Effector CD8-positive, alpha-beta T cell (primary cell): Measurements from ENCODE around the gene GDA.
"Not testable (repeated sequence)": the region's sequence is repeated elsewhere in the genome, so short reads cannot be mapped to it uniquely, and the experiment has no call there.

Experiments used
- DNase-seq: peaks from one replicate; lab custom pipeline; 2025; lab: John Stamatoyannopoulos, UW

The GDA gene

GRCh38 chr9:72205513-72205912 lies 56.3 kb downstream of the GDA start:
- no peak for DNase-seq

DNA sequence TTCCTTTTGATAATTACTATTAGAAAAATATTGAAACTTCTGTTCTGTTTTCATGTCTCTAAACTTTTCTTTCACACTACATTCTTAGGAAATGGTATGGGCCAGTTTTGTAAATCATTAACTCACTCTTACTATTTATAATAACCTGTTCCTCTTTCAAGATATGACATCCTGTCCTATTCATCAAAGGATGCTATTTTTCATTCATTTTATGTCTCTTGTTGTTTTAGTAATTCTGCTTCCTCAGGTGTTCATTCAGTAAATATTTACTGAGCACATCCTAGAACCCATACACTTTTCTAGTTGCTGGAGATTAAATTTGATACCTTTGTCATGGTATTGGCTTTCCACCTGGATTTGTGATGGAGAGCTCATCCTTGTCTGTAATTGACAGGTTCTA lies 58.0 kb downstream of the GDA start:
- DNase-seq, result no peak

- no peak for DNase-seq
Measured at GRCh38 chr9:72210522-72210921, 61.3 kb downstream of the GDA start.

DNA sequence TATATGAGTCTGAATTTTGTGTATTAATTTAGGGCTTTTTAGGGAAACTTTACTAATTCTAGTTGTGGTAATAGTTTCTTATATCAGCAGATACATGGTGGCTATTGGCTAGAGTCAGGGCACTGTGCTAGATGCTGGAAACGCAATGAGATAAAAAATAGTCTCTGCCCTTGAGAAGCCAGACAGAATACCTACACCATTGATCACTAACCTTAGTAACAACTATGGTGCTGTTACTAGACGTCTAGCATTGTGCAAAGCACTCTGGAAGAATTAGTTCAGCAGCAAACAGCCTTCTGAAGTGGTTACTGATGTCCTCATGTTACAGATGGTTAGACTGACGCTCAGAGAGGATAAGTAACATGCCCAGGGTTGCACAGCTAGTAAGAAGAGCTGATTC lies 61.8 kb downstream of the GDA start:
- DNase-seq, result no peak

GRCh38 chr9:72213906-72214305 lies 64.7 kb downstream of the GDA start:
- DNase-seq, result no peak

- DNase-seq, result no peak
Measured at GRCh38 chr9:72217306-72217842, 68.1 kb downstream of the GDA start.

DNA sequence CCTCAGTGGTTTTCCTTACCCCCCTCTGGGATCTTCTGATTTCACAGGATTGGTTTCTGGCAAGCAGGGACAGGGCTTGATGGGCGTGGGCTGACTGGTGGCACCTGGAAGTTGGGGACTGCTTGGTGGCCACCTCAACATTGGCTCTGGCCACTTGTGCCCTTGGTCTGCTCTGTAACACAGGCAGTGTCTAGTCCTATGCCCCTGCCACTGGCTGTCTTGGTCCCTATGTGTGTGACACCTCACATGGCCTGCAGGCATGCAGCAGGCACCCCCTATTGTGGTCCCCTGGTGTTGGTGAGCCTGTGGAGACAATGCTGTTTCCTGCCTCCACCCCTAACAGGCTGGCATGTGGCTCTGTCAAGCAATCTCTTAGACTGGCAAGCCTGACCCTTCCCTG lies 71.3 kb downstream of the GDA start:
- no peak for DNase-seq

GRCh38 chr9:72226146-72226812 lies 77.0 kb downstream of the GDA start:
- no peak for DNase-seq

DNA sequence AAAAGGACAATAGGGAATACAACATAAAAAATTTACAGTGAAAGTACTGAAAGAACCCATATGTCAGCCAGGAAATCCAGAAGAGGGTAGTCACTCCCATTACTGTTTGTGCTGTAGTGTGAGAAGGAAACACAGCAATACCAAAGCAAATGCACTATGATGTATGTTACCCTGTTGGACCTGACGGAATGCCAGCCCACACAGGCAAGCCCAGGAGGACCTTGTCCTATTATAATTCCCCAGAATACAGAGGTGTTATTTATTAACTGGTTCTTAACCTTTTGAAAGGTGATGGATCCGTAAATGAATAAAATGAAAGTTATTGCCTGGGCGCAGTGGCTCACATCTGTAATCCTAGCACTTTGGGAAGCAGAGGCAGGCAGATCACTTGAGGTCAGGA lies 79.0 kb downstream of the GDA start:
- no peak for DNase-seq

GRCh38 chr9:72232778-72233177 lies 83.5 kb downstream of the GDA start:
- no peak for DNase-seq

DNA sequence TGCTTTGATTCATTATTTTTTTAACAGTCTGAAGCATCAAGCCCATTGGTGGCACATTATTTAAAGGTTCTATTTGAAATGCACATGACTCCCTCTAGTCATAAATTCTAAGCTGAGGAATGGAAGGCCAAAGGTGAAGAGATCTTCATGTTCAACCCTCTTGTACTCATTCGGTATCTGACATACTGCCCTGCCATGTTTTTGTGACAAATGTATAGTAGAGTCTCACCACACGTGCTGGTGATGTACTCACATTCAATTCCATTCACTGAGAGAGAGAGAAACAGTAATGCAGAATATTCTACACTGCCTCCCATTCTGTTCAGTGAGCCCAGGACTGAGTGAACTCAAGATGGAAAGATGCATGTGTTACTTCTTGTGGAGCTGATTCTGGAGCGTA lies 98.3 kb downstream of the GDA start:
- DNase-seq, result no peak

- no peak for DNase-seq
Measured at GRCh38 chr9:72251589-72251988, 102.3 kb downstream of the GDA start.

DNA sequence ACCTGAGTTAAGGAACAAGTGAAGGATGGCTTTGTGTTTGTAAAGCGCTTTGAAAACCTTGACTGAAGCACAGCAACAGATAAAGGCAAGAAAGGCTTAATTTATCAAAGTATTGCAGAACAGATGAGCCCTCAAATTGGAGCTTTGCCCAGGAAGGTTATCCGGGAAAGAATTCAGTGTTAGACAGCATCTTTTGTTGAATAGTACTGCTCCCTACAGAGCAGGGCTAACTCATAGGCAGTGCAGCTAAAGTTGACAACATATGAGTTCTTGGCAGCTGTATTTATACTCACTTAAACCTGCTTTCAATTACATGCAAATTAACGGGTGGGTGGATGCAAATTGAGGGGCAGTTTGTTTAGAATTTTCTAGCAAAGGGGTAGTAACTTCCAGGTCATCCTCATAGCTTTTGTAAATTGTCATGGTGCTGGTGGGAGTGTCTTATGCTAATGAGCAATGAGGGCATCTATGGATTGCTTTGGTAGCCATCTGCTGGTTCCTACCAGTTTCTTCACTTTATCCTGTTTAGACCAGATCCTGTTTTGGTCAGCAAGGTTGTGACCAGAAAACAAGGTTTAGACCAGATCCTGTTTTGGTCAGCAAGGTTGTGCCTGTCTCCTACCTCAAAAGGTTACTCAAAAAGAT lies 105.8 kb downstream of the GDA start:
- no peak for DNase-seq

GRCh38 chr9:72255569-72255968 lies 106.3 kb downstream of the GDA start:
- no peak for DNase-seq

- DNase-seq, result no peak
Measured at GRCh38 chr9:72256931-72257330, 107.7 kb downstream of the GDA start.

GRCh38 chr9:72257814-72258213 lies 108.6 kb downstream of the GDA start:
- DNase-seq, result no peak

- DNase-seq, result no peak
Measured at GRCh38 chr9:72262063-72262462, 112.8 kb downstream of the GDA start.

DNA sequence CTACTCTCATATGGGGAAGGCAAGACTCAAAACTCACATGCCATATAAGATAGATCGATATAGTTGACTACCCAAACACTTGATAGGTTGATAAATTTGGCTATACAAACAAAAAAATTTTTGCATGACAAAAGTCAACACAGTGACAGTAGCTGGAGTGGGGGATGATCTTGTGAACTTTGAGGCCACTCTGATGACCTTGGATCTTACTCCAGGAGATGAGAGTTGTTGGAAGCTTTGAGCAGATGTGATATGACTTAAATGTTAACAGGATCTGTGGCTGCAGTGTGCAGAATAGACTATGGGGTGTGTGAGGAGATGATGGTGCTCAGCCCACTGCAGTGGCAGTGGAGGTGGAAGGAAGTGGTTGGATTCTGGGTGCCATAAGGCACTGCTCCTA lies 114.3 kb downstream of the GDA start:
- no peak for DNase-seq

- DNase-seq, result no peak
Measured at GRCh38 chr9:72268961-72269360, 119.7 kb downstream of the GDA start.

- DNase-seq, result not testable (repeated sequence)
Measured at GRCh38 chr9:72270359-72270758, 121.1 kb downstream of the GDA start.

- peak; percentile 8 for DNase-seq
Measured at GRCh38 chr9:72271613-72272478, 122.6 kb downstream of the GDA start.

GRCh38 chr9:72274441-72274840 lies 125.2 kb downstream of the GDA start:
- no peak for DNase-seq

DNA sequence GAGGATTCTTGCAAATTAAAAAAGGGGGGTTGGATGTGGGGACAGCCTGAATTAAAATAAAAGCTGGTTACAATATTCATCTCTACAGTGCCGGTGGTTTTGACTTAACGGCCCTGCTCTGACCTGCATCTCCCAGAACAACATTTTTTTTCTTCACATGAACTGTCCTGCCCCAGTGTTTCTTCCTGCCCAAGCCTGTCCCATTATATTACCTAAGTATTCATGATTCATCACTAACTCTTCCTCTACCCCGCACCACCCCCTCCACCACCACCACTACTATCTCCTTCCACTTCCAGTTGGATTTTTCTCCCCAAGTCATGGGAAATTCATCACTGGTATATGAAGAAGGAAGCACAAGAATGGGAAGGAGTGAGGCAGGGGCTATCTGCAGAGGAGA lies 125.7 kb downstream of the GDA start:
- no peak for DNase-seq
